Measurements from ENCODE around the gene SRP68. TPM values are rescaled to one million over a fixed set of nuclear protein-coding genes. Genes with fewer than 3 reads are reported as not detected.
"Not testable (repeated sequence)": the region's sequence is repeated elsewhere in the genome, so short reads cannot be mapped to it uniquely, and the experiment has no call there.

Gene SRP68
- total RNA-seq, 2 experiments from 2014 or later, result 81.6 to 83.0 TPM

DNA sequence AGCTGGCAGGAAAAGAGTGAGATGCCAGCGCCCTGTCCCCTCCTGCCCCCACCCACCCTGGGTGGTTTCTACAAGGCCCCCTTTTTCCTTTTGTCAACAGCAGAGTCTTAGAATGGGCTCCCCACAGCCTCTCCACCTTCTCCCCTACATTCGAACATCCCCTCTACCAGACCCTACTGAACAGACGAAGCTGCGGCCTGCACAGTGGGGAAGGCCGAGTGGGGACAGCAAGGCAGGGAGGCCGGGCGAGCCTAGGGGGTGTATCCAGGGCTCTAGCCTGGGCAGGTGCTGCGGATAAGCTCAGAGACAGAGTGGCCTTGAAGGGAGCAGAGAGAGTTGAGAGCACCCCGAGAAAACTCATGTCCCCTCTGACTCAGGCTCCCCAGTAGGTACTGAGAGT, 14.1 kb upstream of the SRP68 start:
- Mint-ChIP-seq H3K4me1 (no peaks in the 10 kb centered on the region), H3K27ac (peak overlapping the region; percentile 42), H3K4me3 (no peak overlapping the region), H3K27me3 (no peaks in the 10 kb centered on the region), H3K9me3 (no peaks in the 10 kb centered on the region), H3K36me3 (peaks cover 6% of the 10 kb centered on the region)
- POLR2A ChIA-PET, result no interaction called here
- ATAC-seq (ENCODE audit: low read depth) (no peak), DNase-seq (no peak)

- no peak for ATAC-seq (ENCODE audit: low read depth)
- Mint-ChIP-seq H3K4me3 (no peak overlapping the region), H3K9me3 (no peaks in the 10 kb centered on the region), H3K27ac (no peak overlapping the region), H3K27me3 (no peaks in the 10 kb centered on the region), H3K36me3 (peaks cover 6% of the 10 kb centered on the region), H3K4me1 (no peaks in the 10 kb centered on the region)
- POLR2A ChIA-PET, result interaction anchor here (1.0 kb wide), 1 partner anchor 9 kb away, joined by 3 read pairs; no protein-coding TSS in a partner anchor
- no peak for DNase-seq
Observed at GRCh38 chr17:76085731-76086366, 13.5 kb upstream of the SRP68 start.

- H3K27ac Mint-ChIP-seq, result no peak overlapping the region
- H3K27me3 Mint-ChIP-seq, result no peaks in the 10 kb centered on the region
- DNase-seq (no peak), ATAC-seq (ENCODE audit: low read depth) (no peak)
- H3K9me3 Mint-ChIP-seq, result no peaks in the 10 kb centered on the region
- no peaks in the 10 kb centered on the region for H3K4me1 Mint-ChIP-seq
- H3K36me3 Mint-ChIP-seq, result peaks cover 6% of the 10 kb centered on the region
- POLR2A ChIA-PET, result interaction anchor here (1.0 kb wide), 1 partner anchor 8 kb away, joined by 3 read pairs; no protein-coding TSS in a partner anchor
- H3K4me3 Mint-ChIP-seq, result no peak overlapping the region
Observed at GRCh38 chr17:76085066-76085730, 12.9 kb upstream of the SRP68 start.

- ATAC-seq (ENCODE audit: low read depth) (no peak), DNase-seq (no peak)
- H3K9me3 Mint-ChIP-seq, result no peaks in the 10 kb centered on the region
- no peak overlapping the region for H3K27ac Mint-ChIP-seq
- H3K4me1 Mint-ChIP-seq, result no peaks in the 10 kb centered on the region
- peaks cover 8% of the 10 kb centered on the region for H3K27me3 Mint-ChIP-seq
- peaks cover 4% of the 10 kb centered on the region for H3K36me3 Mint-ChIP-seq
- H3K4me3 Mint-ChIP-seq, result no peak overlapping the region
- POLR2A ChIA-PET, result interaction anchor here (1.0 kb wide), 1 partner anchor 11 kb away, joined by 3 read pairs; the partner anchor contains the start of gene SRP68
Observed at GRCh38 chr17:76083536-76084182, 11.3 kb upstream of the SRP68 start.

DNA sequence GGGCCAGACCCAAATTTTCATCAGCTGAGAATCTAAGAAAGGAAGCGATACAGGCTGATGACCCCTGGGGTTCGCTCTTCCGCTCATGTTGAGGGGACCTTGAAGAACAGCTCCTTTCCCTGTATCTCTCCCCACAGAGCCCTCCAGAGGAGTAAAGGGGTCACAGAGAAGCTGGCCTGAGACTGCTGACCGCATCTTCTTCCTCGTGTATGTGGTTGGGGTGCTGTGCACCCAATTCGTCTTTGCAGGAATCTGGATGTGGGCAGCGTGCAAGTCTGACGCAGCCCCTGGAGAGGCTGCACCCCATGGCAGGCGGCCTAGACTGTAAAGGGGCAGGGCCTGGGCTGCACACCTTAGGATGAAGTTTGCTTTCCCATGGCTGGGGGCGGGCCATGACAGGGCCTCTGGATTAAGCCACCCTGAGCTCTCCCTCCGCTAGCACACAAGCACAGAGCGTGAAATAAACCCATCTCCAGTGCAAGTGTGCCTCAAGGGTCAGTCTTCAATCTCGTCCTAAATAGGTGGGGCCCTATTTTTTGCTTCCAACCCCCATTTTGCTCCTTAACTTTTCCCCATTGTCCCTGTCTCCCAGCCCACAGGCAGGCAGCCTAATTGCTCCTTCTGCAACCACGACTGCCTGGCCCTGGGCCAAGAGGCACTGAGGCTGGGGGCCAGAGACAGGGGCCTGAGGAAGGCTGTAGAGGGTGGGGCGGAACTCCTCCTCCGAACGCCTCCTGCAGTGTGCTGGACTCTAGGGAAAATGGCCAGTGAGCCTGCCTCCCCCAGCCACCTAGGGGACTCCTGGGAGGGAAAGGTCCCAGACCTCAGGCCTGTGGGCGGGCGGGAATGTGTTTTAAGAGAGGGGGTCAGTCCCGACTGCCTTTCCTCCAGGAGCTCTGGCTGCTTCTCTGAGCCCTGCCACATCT, 10.3 kb upstream of the SRP68 start:
- peaks cover 19% of the 10 kb centered on the region for H3K27me3 Mint-ChIP-seq
- peaks cover 4% of the 10 kb centered on the region for H3K36me3 Mint-ChIP-seq
- no peak overlapping the region for H3K27ac Mint-ChIP-seq
- ATAC-seq (ENCODE audit: low read depth) (no peak), DNase-seq (no peak)
- no peaks in the 10 kb centered on the region for H3K9me3 Mint-ChIP-seq
- H3K4me3 Mint-ChIP-seq, result no peak overlapping the region
- POLR2A ChIA-PET, result no interaction called here
- peaks cover 3% of the 10 kb centered on the region for H3K4me1 Mint-ChIP-seq

- Mint-ChIP-seq H3K27me3 (peaks cover 28% of the 10 kb centered on the region), H3K4me3 (no peak overlapping the region), H3K9me3 (no peaks in the 10 kb centered on the region), H3K27ac (peak overlapping the region; percentile 51), H3K4me1 (peaks cover 6% of the 10 kb centered on the region), H3K36me3 (peaks cover 5% of the 10 kb centered on the region)
- POLR2A ChIA-PET, result no interaction called here
- DNase-seq (no peak), ATAC-seq (ENCODE audit: low read depth) (no peak)
Observed at GRCh38 chr17:76081295-76082210, 9.2 kb upstream of the SRP68 start.

- no peak overlapping the region for H3K27ac Mint-ChIP-seq
- H3K36me3 Mint-ChIP-seq, result peaks cover 5% of the 10 kb centered on the region
- POLR2A ChIA-PET, result interaction anchor here (0.8 to 1.9 kb wide), 4 partner anchors 12 to 304 kb away, joined by 3 to 6 read pairs (median 4); partner anchors contain the start of gene EXOC7
- H3K9me3 Mint-ChIP-seq, result no peaks in the 10 kb centered on the region
- peaks cover 35% of the 10 kb centered on the region for H3K27me3 Mint-ChIP-seq
- DNase-seq (no peak), ATAC-seq (ENCODE audit: low read depth) (no peak)
- H3K4me3 Mint-ChIP-seq, result no peak overlapping the region
- H3K4me1 Mint-ChIP-seq, result peaks cover 8% of the 10 kb centered on the region
Observed at GRCh38 chr17:76080768-76081287, 8.5 kb upstream of the SRP68 start.

GRCh38 chr17:76079956-76080767, 7.8 kb upstream of the SRP68 start:
- H3K4me3 Mint-ChIP-seq, result no peak overlapping the region
- POLR2A ChIA-PET, result interaction anchor here (0.8 to 1.9 kb wide), 6 partner anchors 13 to 304 kb away, joined by 3 to 6 read pairs (median 3); partner anchors contain the start of gene EXOC7
- ATAC-seq (ENCODE audit: low read depth), result no peak
- H3K27ac Mint-ChIP-seq, result no peak overlapping the region
- H3K9me3 Mint-ChIP-seq, result no peaks in the 10 kb centered on the region
- no peak for DNase-seq
- peaks cover 42% of the 10 kb centered on the region for H3K27me3 Mint-ChIP-seq
- H3K4me1 Mint-ChIP-seq, result peaks cover 11% of the 10 kb centered on the region
- peaks cover 5% of the 10 kb centered on the region for H3K36me3 Mint-ChIP-seq

DNA sequence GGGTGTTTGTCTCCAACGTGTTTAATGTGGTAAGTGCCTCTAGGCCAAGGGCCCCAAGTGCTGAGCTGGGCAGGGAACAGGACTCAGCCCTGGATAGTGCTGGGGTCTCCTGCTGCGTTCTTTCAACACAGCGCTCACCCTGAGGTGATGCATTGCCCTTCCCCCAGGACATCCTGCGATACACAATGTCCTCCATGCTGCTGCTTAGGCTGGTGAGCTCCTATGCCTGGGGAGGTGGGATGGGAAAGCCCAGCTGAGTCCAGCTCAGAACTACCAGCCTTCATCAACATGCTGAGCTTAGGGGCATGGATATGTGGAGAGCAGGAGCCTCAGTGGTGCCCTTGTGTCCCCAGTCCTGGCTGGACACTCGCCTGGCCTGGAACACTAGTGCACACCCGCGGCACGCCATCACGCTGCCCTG, 7.2 kb upstream of the SRP68 start:
- Mint-ChIP-seq H3K4me3 (no peak overlapping the region), H3K27ac (no peak overlapping the region), H3K36me3 (peaks cover 4% of the 10 kb centered on the region), H3K27me3 (peaks cover 47% of the 10 kb centered on the region), H3K4me1 (peaks cover 15% of the 10 kb centered on the region), H3K9me3 (no peaks in the 10 kb centered on the region)
- no peak for ATAC-seq (ENCODE audit: low read depth)
- POLR2A ChIA-PET, result interaction anchor here (0.8 to 1.9 kb wide), 4 partner anchors 24 to 202 kb away, joined by 3 to 6 read pairs (median 3); partner anchors contain the start of gene EXOC7
- no peak for DNase-seq

DNA sequence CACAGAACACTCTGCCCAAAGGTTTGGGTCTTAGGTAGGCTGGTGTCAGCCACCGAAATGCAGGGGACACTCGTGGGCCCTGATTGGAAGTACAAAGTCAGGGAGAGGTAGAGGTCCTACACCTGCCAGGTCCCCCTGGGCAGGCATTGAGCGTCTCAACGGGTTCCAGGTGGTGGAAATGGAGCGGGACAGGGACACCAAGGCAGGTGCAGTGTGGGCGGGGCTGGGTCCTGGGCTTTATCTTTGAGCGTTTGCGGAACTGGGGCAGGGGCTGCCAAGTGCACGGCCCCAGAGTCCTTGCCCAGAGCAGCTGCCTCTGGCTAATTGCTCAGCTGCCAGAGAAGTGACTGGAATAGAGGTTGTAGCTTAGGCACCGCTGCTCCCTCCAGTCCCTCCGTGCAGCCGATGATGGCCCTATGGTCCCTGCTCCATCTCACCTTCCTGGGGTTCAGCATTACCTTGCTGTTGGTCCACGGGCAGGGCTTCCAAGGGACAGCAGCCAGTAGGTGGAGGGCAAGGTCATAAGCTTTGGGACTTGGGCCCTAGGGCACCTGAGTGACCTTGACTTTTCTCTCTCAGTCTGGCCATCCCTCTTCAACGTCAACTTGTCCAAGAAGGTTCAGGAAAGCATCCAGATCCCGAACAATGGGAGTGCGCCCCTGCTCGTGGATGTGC, 6.7 kb upstream of the SRP68 start, which contains the start of gene ZACN:
Gene ZACN, plus strand, starts transcription at position 323 of the 675 bp plus-strand sequence. Its CDS starts 83 bp downstream, at position 406.
- Mint-ChIP-seq H3K4me3 (no peak within 1 kb of the TSS), H3K36me3 (peaks cover 1% of the 10 kb centered on the region), H3K4me1 (peaks cover 15% of the 10 kb centered on the region), H3K27me3 (peaks cover 48% of the 10 kb centered on the region), H3K27ac (no peak within 1 kb of the TSS), H3K9me3 (no peaks in the 10 kb centered on the region)
- ATAC-seq (ENCODE audit: low read depth) (no peak), DNase-seq (no peak)
- POLR2A ChIA-PET, result interaction anchor here (1.5 to 1.9 kb wide), 2 partner anchors 25 to 203 kb away, joined by 3 to 6 read pairs; partner anchors contain the start of gene EXOC7

DNA sequence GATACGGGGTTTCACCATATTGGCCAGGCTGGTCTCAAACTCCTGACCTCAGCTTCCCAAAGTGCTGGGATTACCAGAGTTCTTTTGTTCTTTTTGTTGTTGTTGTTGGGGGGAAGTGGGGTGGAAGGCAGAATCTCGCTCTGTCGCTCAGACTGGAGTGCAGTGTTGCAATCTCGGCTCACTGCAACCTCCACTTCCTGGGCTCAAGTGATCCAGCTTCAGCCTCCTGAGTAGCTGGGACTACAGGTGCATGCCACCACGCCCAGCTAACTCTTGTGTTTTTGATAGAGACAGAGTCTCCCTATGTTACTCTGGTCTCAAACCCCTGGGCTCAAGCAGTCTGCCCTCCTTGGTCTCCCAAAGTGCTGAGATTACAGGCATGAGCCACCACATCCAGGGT, 6.1 kb upstream of the SRP68 start:
- H3K27ac Mint-ChIP-seq; H3K36me3 Mint-ChIP-seq; H3K9me3 Mint-ChIP-seq; H3K4me3 Mint-ChIP-seq; DNase-seq; ATAC-seq (ENCODE audit: low read depth): not testable (repeated sequence)
- Mint-ChIP-seq H3K27me3 (peaks cover 55% of the 10 kb centered on the region), H3K4me1 (peaks cover 15% of the 10 kb centered on the region)
- POLR2A ChIA-PET, result interaction anchor here (0.8 kb wide), 1 partner anchor 15 kb away, joined by 3 read pairs; no protein-coding TSS in a partner anchor

Measured in activated naive CD8-positive, alpha-beta T cell treated with anti-CD3 and anti-CD28 coated beads, Interleukin-2, amount 10 ng/mL, durations not matched to agents 7 days and 5 days (primary cell).